Cardiac muscle cell (in vitro differentiated cells and primary cell): ENCODE measurements around the gene SLC38A6. TPM values are rescaled to one million over a fixed set of nuclear protein-coding genes. Genes with fewer than 3 reads are reported as not detected.

Experiments used
- DNase-seq, 2 donors: peaks; one replicate each; pipeline versions ENCODE4 v3.0.0 to v3.0.0-alpha.2; 2010 to 2017; ENCODE audit warnings: low read depth in 1 of 2, low spot score in 1 of 2
- H3K27ac ChIP-seq: fragments of 200-600 bp; sonication (generic); 2 replicates; pipeline ENCODE4 v1.5.1; 2016
- H3K27me3 ChIP-seq: fragments of 200-600 bp; sonication (generic); 2 replicates; pipeline ENCODE4 v1.6.0; 2016; ENCODE audit warnings: control low read depth
- H3K36me3 ChIP-seq: fragments of 200-600 bp; sonication (generic); 2 replicates; pipeline ENCODE4 v1.5.1; 2016; ENCODE audit warnings: control low read depth
- H3K4me1 ChIP-seq: fragments of 200-600 bp; sonication (generic); 2 replicates; pipeline ENCODE4 v1.8.1; 2017; ENCODE audit warnings: low read depth, mild to moderate bottlenecking, mixed run types
- H3K4me3 ChIP-seq: fragments of 200-600 bp; sonication (generic); 2 replicates; pipeline ENCODE4 v1.5.1; 2016; ENCODE audit warnings: mild to moderate bottlenecking
- H3K9me3 ChIP-seq: fragments of 200-600 bp; sonication (generic); 2 replicates; pipeline ENCODE4 v1.5.1; 2017; ENCODE audit warnings: low read depth, mild to moderate bottlenecking, control low read depth
- polyA plus RNA-seq: library from polyadenylated mRNA; unstranded; fragments of >200 nt; fragmentation: Nextera tagmentation; extraction: Ambion mirVana; gene quantifications from 2 replicates; pipeline ENCODE4 v1.2.1, GENCODE V29; 2016
- total RNA-seq: library from RNA; depleted of rRNA; stranded (reverse); fragments of >200 nt; gene quantifications from 2 replicates; pipeline ENCODE4 v1.2.3, GENCODE V29; 2016
- TF ChIP-seq, protein P1 (sequence below): IDR thresholded peaks from 2 replicates; pipeline ENCODE4 v1.5.1; 2012; ENCODE audit warnings: low read depth, mild to moderate bottlenecking, low read length

Gene SLC38A6
- total RNA-seq: 4.5 and 15.1 TPM in 2 replicates
- 5.3 and 5.7 TPM in 2 replicates for polyA plus RNA-seq

- Histone ChIP-seq H3K9me3 (no peaks in the 10 kb centered on the region), H3K4me3 (peak within 1 kb of the TSS; percentile 67), H3K4me1 (no peaks in the 10 kb centered on the region), H3K27ac (peak within 1 kb of the TSS; percentile 59), H3K36me3 (no peaks in the 10 kb centered on the region), H3K27me3 (no peaks in the 10 kb centered on the region)
- TF ChIP-seq, protein P1, sequence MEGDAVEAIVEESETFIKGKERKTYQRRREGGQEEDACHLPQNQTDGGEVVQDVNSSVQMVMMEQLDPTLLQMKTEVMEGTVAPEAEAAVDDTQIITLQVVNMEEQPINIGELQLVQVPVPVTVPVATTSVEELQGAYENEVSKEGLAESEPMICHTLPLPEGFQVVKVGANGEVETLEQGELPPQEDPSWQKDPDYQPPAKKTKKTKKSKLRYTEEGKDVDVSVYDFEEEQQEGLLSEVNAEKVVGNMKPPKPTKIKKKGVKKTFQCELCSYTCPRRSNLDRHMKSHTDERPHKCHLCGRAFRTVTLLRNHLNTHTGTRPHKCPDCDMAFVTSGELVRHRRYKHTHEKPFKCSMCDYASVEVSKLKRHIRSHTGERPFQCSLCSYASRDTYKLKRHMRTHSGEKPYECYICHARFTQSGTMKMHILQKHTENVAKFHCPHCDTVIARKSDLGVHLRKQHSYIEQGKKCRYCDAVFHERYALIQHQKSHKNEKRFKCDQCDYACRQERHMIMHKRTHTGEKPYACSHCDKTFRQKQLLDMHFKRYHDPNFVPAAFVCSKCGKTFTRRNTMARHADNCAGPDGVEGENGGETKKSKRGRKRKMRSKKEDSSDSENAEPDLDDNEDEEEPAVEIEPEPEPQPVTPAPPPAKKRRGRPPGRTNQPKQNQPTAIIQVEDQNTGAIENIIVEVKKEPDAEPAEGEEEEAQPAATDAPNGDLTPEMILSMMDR: no peak
- peak; percentile 96 to 98 for DNase-seq
Measured at GRCh38 chr14:60980811-60981632, at the start of gene SLC38A6, which contains the start of gene TRMT5. Gene SLC38A6 (plus strand): TSS chr14:60981245. CDS start chr14:60981278, 33 bp downstream. Gene TRMT5 (minus strand): TSS chr14:60981079. CDS start chr14:60980973, 106 bp downstream.

DNA sequence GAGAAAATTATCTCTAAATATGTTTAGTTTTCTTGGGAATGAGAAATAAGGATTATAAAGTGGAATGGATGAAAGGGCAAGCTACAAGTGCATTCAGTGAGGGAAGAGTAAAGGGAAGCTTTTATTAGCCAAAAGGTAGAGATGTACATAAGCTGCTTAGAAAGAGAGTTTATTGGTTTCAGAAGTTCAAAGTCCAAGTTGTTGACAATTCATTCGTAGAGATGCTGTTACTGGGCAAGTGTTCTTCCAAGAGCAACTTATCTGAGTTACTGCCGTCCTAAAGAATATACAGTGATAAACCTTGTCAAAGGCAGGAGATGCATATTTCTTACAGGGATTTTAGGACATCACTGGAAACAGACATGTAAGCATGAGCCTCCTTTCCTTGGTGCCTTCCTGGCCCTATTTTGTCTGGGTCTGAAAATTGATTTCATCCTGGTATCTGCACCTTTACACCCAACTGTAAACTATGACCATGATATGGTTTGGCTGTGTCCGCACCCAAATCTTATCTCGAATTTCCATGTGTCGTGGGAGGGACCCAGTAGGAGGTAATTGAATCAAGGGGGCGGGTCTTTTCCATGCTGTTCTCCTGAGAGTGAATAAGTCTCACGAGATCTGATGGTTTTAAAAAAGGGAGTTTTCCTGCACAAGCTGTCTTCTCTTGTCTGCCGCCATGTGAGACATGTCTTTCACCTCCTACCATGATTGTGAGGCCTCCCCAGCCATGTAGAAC, 47.0 kb upstream of the SLC38A6 start:
- Histone ChIP-seq H3K4me1 (no peaks in the 10 kb centered on the region), H3K4me3 (no peak overlapping the region), H3K36me3 (no peaks in the 10 kb centered on the region), H3K9me3 (no peaks in the 10 kb centered on the region), H3K27ac (peak overlapping the region; percentile 36), H3K27me3 (no peaks in the 10 kb centered on the region)
- TF ChIP-seq, protein P1: no peak
- no peak for DNase-seq

DNA sequence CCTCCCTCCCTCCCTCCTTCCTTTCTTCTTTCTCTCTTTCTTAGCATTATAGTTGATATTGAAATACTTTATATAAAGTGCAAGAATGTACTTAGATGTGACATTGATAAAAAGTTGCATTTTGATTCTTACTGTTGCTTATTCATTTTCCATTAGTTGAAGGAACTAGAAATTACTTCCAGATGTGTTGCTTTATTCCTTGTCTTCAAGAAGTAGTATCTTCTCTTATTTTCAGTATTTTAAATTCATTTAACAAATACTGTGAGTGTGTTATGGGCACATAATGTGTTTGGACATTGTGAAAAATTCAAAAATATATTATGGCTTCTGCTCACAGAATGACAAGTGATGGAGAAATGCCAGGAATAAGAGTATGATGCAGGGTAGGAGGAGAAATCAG, 45.7 kb upstream of the SLC38A6 start:
- Histone ChIP-seq H3K9me3 (no peaks in the 10 kb centered on the region), H3K36me3 (no peaks in the 10 kb centered on the region), H3K27me3 (no peaks in the 10 kb centered on the region), H3K4me1 (no peaks in the 10 kb centered on the region), H3K27ac (no peak overlapping the region), H3K4me3 (no peak overlapping the region)
- DNase-seq: no peak
- TF ChIP-seq, protein P1: no peak

DNA sequence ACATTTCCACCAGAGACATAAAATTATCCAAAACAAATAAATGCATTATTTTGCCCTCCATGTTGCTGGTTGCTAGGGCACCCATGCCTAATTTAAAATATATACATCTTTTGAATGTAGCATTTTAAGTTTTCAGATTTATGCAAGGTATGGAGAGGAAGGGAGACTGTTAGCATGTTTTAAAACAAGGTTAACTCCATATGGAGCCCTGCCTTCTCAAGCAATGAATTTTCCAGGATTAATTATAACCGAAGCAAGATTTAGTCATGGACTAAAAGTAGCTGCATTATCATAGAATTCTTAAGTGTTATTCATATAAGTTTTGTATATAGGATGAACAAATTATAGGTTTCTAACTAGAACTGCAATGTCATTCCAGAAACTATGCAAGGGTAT, 37.4 kb upstream of the SLC38A6 start:
- Histone ChIP-seq H3K4me1 (peaks cover 12% of the 10 kb centered on the region), H3K9me3 (no peaks in the 10 kb centered on the region), H3K36me3 (no peaks in the 10 kb centered on the region), H3K4me3 (no peak overlapping the region), H3K27me3 (no peaks in the 10 kb centered on the region), H3K27ac (no peak overlapping the region)
- DNase-seq: no peak
- TF ChIP-seq, protein P1: no peak

DNA sequence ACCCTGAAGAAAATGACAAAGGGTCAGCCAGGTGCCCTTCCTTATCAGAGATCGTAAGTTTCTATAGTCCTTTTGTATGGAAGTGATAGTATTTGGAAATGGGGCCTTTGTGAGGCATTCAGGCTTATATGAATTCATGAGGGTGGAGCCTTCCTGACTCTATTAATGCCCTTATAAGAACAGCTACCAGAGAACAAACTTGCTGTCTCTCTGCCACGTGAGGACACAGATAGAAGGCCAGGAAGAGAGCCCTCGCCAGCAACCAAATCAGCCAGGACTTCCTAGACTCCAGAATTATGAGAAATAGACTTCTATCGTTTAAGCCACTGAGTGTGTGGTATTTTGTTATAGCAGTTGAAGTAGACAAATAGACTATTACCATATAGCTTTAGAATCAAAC, 36.8 kb upstream of the SLC38A6 start:
- TF ChIP-seq, protein P1: no peak
- Histone ChIP-seq H3K4me3 (no peak overlapping the region), H3K9me3 (no peaks in the 10 kb centered on the region), H3K27ac (no peak overlapping the region), H3K4me1 (peaks cover 12% of the 10 kb centered on the region), H3K27me3 (no peaks in the 10 kb centered on the region), H3K36me3 (no peaks in the 10 kb centered on the region)
- peak; percentile 2 to 40 for DNase-seq
